Fibroblast of skin of abdomen (primary cell): ENCODE data around the gene CHMP1A.
"Not testable (repeated sequence)": the region's sequence is repeated elsewhere in the genome, so short reads cannot be mapped to it uniquely, and the experiment has no call there.

Source experiments
- DNase-seq: peaks from one replicate; pipeline ENCODE4 v3.0.0-alpha.2; 2013

CHMP1A gene

DNA sequence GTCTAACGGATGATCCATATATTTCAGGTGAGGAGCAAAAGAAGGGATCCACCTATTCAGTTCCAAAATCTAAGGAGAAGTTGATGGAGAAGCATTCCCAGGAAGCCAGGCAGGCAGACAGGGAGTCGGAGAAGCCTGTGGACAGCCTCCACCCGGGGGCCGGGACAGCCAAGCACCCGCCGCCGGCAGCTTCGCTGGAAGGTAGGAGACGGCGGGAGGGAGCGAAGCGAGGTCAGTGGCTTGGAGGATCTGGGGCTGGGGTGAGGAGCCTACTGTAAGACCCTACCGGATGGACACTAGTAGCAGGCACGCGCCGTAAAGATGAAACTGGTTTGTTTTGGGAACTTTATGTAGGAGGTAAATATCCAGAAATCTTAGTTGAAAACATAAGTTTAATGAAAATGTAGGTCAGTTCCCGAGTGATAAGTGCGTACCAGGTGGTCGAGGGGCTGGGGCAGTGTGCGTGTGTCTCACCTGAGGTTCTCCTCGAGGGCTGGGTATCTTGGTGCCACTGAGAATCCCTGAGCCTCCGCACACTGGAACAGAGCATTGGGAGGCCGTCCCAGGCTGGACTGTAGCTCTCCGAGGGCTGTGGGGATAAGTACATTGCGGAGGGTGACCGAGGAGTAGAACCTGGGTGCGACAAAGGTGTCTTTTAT lies 842 bp upstream of the CHMP1A start:
- no peak for DNase-seq

DNA sequence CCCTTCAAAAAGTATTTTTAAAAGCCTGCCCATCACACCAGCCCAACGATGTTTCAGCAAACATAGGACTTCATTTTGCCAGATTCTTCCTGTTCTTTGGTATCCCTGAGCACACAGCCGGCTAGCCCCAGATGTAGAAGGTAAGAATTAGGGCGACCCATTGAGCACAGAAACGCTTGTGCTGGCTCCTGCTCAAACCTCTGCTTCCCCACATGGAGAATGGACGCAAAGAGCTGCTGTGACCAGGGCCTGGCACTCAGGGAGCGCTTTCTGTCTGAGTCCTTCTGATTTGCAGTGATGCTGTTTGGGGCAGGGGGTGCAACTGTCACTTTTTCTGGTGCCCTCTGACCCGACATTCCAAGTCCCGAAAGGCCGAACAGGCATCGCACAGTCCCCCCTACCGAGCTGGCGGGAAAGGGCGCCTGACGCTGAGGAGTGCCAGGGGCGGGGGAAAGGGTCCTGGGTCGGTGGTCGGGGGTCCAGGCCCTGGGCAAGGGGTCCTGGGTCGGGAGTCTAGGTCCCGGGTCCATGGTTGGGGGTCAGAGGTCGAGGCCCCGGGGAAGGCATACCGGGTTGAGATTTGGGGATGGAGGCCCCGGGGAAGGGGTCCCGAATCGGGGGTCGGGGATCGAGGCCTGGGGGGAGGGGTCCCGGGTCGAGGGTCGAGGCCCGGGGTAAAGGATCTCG lies 930 bp downstream of the CHMP1A start:
- no peak for DNase-seq

DNA sequence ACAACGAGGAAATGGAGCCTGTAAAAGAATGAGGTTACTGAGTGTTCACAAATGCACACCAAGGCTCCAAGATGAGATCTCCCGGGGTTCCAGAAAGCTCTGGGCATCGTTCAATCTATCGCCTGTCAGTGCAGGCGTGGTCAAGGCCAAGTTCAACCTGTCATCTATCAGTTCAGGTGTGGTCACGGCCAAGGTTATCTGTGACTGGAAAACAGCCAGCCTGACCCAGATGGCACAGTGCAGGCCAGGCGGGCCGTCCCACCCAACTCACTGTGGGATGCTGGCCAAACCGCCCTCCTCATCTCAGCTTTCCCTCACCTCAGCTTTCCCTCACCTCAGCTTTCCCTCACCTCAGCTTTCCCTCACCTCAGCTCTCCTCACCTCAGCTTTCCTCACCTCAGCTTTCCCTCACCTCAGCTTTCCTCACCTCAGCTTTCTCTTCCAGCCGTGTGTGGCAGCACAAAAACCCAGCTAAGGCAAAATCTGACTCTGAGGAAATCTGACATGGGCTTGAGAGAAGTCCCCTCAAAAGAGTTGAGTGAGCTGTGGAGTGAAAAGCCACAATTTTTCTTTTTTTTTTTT lies 2.4 kb downstream of the CHMP1A start:
- DNase-seq, result no peak

DNA sequence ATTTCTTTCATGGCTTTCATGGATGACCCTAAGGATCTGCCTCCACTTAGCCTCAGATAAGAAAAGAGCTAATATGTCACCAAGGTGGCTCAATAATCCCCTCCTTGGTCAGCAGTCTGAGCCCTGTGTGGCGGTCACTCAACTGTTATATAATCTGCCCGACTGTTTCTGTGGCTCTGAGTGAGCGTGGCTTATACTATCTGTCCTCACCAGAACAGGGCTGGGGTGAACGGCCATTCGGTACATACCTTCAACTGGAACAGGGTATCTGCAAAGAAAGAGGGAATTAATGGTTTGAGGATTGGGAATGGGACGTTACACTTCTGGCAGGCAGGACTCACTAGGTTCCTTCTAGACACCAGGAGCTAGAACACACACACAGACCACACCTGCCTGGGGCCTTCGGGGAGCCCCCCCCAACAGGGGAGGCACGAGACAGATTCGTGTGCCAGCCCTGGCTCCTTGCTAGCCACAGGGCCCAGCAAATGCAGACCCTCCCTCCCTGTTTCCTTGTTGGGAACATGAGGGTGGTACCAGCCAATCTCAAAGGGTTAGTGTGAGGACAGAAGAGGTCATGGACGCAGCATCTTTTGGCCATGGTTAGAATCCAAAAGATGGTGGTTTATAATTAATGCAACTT lies 3.7 kb downstream of the CHMP1A start:
- no peak for DNase-seq

DNA sequence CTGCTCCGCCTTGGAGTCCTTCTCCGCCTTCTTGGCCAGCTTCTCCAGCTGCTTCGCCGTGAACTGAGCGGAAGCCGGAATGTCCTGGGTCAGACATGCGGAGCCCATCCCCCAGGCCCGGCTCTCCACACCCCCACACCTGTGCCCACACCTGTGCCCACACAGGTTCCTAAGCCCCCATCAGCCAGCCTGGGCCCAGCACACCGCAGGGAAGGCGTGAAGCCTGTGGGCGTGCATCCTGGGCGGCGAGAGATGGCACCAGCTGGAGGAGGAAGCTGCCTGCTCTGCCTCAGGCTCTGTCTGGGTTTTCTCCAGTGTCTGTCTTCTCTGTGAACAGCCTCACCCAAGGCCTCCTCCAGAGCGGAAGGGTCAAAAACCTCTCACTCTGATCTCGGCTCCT lies 5.9 kb downstream of the CHMP1A start:
- no peak for DNase-seq

DNA sequence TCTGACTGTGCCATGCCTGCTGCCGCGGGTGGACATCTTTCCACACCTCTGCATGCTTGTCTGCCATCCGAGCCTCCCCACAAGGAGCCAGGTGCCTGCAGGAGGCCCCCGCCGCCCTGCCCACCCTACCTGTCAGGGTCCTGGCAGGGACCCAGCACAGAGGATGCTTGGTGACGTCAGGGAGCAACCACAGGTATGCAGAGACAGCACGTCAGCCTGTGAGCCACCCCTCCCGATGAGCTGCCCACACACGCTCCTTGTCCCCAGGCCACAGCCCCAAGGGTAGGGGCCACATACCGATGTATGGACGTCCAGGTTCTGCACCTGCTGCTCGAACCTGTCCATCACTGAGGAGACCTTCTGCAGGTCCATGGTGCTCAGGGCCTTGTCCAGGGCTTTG lies 10.6 kb downstream of the CHMP1A start:
- no peak for DNase-seq

DNA sequence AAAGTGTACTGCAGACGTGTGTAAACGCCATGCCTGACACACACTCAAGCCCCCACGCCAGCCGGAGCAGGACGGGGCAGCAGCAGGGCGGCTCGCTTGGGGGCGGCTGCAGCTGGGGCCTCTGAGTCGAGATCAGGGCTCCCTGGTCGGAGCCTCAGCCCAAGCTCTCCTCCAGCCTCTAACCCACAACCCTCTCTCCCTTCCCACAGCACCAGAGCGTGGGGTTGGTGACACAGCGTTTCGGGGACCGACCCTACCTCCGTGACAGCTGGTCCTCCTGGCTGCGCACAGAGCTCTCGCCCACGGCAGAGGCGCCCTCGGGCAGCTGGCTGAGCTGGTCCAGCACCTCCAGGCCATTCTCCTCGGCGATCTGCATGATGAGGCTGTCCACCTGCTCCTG lies 11.2 kb downstream of the CHMP1A start:
- no peak for DNase-seq

DNA sequence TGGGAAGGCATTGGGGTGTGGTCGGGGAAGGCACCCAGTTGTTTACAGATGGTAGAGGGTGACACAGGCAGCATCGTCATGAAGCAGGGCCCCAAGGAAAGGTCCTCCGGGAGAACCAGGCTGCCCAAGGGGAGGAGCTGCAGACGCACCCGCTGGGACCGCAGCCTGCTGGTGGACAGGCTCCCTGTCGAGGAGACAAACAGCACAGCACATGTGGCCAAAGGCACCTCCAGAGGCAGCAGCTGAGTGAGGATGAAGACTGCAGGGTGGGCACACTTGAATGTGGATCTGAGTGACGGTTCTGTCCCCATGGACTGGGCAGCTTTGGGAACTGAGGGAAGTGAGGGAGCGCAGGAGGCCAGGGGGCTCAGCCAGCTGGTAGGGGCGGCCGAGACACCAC lies 12.4 kb downstream of the CHMP1A start:
- DNase-seq, result no peak

DNA sequence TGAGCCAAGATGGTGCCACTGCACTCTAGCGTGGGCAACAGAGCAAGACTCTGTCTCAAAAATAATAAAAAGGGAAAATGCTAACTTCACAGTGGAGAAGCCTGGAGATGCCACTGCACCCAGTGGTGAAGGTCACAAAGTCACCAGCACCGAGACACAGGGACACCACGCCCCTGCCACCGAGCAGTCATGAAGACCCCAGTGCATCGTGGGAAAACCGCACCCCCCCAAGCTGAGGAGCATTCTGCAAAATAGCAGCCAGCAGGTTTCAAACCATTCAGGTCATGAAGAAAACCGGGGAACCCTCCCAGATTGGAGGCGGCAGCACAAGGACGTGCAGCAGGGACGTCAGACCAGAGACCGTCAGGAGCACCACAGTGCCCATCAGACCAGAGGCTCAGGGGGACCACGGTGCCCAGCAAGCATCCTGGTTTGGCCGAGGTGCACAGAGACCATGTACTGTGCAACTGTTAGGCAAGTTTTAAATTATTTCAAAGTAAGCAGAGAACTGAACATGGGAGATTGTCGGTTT lies 13.7 kb downstream of the CHMP1A start:
- DNase-seq, result no peak

DNA sequence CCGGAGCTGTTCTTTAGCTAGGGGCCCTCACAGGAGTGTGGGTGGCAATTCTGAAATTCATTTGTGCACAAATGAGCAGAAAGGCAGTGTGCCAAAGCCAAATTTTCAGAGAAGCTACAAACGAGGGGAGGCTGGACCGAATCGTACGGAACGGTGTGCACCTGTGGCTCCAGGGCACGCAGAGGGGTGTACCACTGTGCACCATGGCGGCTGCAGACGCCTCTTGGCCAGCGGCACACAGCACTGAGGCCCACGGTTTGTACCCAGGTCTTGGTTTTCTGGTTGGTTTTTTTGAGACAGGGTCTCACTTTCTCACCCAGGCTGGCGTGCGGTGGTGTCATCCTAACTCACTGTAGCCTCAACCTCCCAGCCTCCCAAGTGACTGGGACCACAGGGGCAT lies 14.9 kb downstream of the CHMP1A start:
- DNase-seq, result no peak

DNA sequence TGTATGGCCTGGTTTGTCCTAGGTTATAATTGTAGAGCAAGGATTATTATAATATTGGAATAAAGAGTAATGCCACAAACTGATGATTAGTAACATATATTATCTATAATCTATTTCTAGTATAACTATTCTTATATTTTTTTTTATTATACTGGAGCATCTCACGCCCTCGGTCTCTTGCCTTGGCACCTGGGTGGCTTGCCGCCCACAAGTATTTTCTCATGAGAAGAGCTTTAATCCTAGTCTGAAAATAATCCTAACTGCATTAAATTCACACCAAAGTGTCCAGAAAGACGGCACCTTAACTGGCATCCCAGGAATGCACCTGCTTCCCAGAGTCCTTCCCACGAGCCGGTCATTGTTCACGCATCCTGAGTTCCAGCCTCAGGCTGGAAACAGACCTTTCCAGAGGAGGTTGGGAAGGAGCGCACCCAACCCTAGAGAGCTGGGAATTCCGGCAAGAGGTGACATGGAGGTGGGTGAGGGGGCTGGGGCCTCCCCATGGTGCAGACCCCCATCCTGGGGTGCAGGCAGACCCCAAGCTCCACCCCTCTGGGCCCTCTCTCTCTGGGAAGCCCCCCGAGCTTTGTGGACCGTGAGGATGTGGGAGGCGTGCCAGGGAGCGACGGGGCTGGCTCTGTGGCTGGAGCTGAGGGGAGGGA lies 15.9 kb downstream of the CHMP1A start:
- DNase-seq, result no peak

DNA sequence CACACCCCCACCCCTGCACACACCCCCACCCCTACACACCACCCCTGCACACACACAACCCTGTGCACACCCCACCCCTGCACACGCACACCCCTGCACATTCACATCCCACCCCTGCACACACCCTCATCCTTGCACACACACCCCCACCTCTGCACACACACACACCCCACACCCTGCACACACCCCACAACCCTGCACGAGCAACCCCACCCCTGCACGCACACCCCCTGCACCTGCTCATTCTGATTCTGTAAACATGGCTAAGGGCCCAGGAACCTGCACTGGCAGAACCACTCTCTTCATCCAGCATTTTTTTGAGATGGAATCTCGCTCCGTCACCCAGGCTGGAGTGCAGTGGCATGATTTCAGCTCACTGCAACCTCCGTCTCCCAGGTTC lies 18.1 kb downstream of the CHMP1A start:
- no peak for DNase-seq

DNA sequence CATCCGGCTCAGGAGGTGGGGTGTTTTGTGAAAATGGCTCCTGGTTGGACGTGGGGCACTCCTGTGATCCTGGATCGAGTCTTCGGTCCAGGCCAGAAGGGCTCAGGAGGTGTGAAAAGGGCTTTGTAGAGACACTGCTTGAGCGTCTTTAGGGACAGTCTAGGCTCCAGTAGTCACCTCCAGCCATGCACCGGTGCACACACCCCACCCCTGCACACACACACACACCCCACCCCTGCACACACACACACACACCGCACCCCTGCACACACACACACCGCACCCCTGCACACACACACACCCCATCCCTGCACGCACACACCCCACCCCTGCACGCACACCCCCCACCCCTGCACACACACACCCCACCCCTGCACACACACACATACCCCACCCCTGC lies 19.1 kb downstream of the CHMP1A start:
- no peak for DNase-seq

DNA sequence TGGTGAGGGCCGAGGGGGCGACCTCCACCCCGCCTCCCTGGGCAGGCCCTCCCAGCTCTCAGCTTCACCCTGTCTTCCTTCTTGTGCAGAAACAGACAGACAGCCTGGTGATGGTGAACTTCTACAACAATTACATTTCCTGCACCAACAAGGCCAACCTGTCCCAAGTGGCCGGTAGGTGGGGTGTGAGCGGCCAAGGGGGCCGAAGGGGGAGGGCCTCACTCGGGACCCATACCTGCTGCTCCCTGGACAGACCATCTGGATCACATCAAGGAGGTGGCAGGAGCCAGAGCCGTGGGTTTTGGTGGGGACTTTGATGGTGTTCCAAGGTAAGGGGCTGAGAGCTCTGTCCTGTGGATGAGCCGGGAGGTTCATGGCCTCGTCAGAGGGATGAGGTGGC lies 20.1 kb downstream of the CHMP1A start:
- DNase-seq, result no peak

DNA sequence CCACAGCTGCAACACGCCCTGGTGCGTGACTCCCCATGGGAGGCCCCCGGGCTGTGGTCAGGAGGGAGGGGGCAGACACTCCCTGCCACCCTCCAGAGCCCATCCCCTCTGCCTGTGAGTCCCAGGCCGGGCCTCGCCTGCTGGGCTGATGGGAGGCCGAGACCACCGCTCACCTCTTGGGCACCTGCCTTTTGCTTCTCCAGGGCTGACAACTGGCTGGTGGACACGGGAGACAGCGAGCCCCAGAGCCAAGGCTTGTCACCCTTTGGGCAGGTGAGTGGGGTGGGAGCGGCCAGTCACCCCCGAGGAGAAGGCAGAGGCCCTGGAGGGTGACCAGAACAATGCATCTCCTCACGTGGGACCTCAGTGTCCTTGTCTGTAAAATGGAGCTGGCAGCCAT lies 20.8 kb downstream of the CHMP1A start:
- DNase-seq, result no peak

DNA sequence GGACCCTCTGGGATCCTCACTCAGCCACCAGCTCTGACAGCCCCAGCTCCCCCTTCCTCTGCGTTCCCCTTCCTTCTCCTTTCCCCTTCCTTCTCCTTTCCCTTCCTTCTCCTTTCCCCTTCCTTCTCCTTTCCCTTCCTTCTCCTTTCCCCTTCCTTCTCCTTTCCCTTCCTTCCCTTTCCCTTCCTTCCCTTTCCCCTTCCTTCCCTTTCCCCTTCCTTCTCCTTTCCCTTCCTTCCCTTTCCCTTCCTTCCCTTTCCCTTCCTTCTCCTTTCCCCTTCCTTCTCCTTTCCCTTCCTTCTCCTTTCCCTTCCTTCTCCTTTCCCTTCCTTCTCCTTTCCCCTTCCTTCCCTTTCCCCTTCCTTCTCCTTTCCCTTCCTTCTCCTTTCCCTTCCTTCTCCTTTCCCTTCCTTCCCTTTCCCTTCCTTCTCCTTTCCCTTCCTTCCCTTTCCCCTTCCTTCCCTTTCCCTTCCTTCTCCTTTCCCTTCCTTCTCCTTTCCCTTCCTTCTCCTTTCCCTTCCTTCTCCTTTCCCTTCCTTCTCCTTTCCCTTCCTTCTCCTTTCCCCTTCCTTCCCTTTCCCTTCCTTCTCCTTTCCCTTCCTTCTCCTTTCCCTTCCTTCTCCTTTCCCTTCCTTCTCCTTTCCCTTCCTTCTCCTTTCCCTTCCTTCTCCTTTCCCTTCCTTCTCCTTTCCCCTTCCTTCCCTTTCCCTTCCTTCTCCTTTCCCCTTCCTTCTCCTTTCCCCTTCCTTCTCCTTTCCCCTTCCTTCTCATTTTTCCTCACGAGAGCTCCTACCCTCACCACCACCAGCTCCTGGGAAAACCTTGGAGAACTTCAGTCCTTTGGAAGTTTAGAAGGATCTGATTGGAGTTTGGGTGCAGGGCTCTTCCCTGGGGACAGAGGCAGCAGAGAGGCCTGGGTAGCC lies 22.8 kb downstream of the CHMP1A start:
- DNase-seq, result not testable (repeated sequence)

DNA sequence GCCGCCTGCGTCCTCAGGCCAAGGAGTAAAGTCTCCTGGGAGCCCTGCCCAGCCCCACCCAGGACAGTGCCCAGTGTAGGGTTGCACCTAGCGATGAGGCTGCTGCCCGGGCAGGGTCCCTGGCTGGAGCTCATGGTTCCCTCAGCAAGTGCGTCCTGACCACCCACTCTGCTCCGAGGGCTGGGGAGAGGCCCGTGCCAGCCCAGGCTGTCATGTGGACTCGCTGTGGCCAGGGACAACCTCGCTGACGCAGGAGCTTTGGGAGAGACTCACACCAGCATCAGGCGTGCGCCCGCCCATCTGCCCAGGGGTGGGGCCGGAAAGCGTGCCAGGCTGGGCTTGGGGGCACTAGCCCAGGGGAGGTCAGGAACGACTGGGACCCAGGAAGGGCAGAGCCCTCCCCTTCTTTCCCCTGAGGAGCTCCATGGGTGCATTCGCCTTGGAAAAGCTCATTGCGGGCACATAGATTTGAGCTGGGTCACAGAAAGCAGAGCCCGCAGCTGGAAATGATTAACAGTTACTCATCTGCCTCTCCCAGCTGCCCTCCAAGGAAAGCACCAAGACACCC lies 24.4 kb downstream of the CHMP1A start:
- DNase-seq, result peak; percentile 80

DNA sequence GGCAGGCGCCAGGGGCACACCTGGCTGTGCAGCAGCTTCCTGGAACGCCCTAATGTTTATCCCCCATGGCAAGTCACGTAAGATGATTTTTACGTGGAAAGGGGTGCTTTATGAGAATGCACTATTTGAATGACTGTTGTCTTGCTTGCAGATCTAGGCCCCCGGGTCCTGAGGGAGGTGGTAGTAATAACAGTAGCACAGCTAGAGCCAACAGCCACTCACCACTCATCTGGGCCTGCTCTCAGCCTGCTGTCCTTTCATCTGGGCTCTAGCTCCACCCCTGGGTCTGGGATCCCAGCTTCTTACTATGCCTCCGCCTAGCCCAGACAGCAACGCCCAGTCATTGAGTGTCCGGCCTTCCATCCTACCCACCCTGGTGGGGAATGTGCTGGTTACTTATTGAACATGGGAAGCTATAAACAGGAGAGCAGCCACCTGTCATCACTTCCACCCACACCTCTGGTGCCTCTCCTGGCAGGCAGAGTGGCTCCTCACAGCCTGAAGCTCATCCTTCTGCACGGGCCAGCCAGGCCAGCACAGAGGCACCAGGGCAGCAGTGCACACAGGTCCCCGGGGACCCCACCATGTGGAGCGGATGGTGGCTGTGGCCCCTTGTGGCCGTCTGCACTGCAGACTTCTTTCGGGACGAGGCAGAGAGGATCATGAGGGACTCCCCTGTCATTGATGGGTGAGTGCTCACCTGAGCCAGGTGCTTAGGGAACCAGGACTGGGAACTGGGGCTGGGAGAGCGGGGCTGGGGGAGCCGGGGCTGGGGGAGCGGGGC lies 27.5 kb downstream of the CHMP1A start:
- no peak for DNase-seq

DNA sequence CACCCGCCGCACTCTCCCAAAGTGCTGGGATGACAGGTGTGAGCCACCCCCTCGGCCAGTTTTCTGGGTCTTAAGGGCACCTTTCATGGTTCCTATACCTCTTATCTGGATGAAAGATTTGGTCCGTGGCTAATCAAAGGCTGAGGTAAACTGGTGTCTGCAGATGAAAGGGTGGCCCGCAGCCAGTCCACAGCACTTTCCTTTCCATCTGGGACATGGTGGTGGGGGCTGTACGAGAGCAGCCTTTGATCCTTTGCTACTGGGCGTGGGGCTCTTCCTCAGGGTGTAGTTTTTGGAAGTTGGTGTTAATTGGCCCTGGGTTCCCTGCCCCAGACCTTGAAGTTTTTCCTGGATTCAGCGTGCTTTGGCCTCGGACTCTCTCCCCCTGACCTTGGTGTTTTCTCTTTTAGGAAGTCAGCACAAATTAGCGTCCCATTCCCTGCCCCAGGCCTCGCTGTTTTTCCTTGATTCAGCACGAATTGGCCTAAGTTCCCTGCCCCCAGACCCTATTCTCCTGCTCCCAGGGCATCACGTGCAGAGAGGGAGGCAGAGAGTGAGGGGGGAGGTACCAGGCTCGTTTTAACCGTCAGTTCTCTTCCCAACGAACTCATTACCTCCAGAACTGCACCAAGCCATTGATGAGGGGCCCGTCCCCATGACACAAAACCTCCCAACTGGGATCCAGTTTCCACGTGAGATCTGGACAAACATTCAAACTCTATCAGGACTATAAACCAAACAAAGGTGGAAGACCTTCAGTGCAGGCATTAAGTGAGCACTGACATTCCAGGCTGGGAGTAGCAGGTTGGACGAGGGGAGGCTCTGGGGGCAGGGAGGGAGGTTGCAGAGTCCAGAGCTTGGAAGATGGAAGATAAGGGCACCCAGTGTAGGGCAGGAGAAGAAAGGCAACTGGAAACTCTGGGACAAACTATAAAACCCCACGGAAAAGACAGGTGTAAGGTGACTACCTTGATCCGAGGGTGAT lies 32.4 kb downstream of the CHMP1A start:
- DNase-seq, result no peak
